Loucy (cell line): ENCODE measurements around the gene CD24.

ENCODE experiments used
- EZH2phosphoT487 ChIP-seq: fragments of 200-600 bp; IDR thresholded peaks from 2 replicates; pipeline ENCODE4 v1.6.1; 2018; ENCODE audit warnings: antibody characterized with exemption, mild to moderate bottlenecking, moderate library complexity, borderline replicate concordance
- TF ChIP-seq, protein P1 (sequence below): fragments of 200-600 bp; sonication (generic); conservative IDR thresholded peaks from 2 replicates; pipeline ENCODE4 v1.5.1; 2014; ENCODE audit warnings: mild to moderate bottlenecking, antibody characterized with exemption, low read length

DNA sequence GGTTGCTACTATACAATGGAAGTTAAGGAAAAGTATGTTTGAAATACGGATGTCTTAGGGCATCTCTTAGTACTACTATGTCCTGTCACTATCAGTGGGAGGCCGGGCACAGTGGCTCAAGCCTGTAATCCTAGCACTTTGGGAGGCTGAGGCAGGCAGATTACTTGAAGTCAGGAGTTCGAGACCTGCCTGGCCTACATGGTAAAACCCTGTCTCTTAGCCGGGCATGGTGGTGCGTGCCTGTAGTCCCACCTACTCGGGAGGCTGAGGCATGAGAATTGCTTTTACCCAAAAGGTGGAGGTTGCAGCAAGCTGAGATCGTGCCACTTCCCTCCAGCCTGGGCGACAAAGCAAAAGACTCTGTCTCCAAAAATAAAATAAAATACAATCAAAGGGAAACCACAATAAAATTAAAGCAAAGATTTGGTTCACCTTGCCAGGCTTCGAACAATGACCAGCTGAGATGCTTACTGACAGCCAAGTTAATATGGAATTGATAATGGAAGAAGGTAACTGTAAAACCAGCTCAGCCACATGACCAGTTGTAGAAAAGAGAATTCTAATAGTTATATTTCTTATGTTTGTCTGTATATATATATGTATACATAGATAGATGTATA lies 6.5 kb downstream of the CD24 start:
- TF ChIP-seq, protein P1, sequence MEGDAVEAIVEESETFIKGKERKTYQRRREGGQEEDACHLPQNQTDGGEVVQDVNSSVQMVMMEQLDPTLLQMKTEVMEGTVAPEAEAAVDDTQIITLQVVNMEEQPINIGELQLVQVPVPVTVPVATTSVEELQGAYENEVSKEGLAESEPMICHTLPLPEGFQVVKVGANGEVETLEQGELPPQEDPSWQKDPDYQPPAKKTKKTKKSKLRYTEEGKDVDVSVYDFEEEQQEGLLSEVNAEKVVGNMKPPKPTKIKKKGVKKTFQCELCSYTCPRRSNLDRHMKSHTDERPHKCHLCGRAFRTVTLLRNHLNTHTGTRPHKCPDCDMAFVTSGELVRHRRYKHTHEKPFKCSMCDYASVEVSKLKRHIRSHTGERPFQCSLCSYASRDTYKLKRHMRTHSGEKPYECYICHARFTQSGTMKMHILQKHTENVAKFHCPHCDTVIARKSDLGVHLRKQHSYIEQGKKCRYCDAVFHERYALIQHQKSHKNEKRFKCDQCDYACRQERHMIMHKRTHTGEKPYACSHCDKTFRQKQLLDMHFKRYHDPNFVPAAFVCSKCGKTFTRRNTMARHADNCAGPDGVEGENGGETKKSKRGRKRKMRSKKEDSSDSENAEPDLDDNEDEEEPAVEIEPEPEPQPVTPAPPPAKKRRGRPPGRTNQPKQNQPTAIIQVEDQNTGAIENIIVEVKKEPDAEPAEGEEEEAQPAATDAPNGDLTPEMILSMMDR, result no peak
- no peak for TF ChIP-seq EZH2phosphoT487
